Stomach (tissue), 9 donors: Measurements from ENCODE around the gene PAQR5. TPM values are rescaled to one million over a fixed set of nuclear protein-coding genes. Genes with fewer than 3 reads are reported as not detected.
A peak's percentile ranks its signal among the peaks of the same experiment; 100 is the strongest.

Experiments used
- DNase-seq, 2 donors: peaks; one replicate each; pipeline versions ENCODE4 v3.0.0 to v3.0.0-alpha.2; 2013 to 2019
- H3K27ac ChIP-seq, 5 donors: fragments of 200-600 bp in 4 of 5; sonication (generic) in 4 of 5; one replicate each; pipeline ENCODE4 v1.5.1; 2013 to 2019; ENCODE audit warnings: mild to moderate bottlenecking in 1 of 5, moderate library complexity in 1 of 5
- H3K27me3 ChIP-seq, 3 donors: fragments of 200-600 bp; sonication (generic); one replicate each; pipeline ENCODE4 v1.5.1; 2017 to 2019; ENCODE audit warnings: mixed run types in 1 of 3
- H3K36me3 ChIP-seq, 4 donors: fragments of 200-600 bp; sonication (generic); 1 replicate in 3 of 4; 2 replicates in 1 of 4; pipeline ENCODE4 v1.5.1; 2016 to 2019
- H3K4me1 ChIP-seq, 4 donors: fragments of 200-600 bp; sonication (generic); one replicate each; pipeline ENCODE4 v1.5.1; 2016 to 2019
- H3K4me3 ChIP-seq, 4 donors: fragments of 200-600 bp; sonication (generic) in 3 of 4; one replicate each; pipeline ENCODE4 v1.5.1; 2016 to 2019; ENCODE audit warnings: mild to moderate bottlenecking in 1 of 4
- H3K9me3 ChIP-seq, 4 donors: fragments of 200-600 bp; sonication (generic); one replicate each; pipeline ENCODE4 v1.5.1; 2016 to 2019
- EP300 ChIP-seq: sonication (generic); formaldehyde crosslinking; IDR thresholded peaks from one replicate; pipeline ENCODE4 v1.6.1; 2017; ENCODE audit warnings: antibody characterized with exemption
- POLR2A ChIP-seq, 4 donors: fragments of 450-650 bp; IDR thresholded peaks; one replicate each; pipeline ENCODE4 v1.6.1; 2016; ENCODE audit warnings: antibody characterized with exemption in 4 of 4, control low read depth in 2 of 4, mild to moderate bottlenecking in 1 of 4, moderate library complexity in 1 of 4
- POLR2AphosphoS5 ChIP-seq, 3 donors: sonication (generic); formaldehyde crosslinking; IDR thresholded peaks; one replicate each; pipeline ENCODE4 v1.6.1; 2016; ENCODE audit warnings: antibody characterized with exemption in 3 of 3
- WGBS, 5 donors: extraction: QIAGEN DNeasy Blood & Tissue Kit in 3 of 5; methylation state at CpG; one replicate each; pipeline versions ENCODE4 v1.1.5 to v1.1.7; 2013 to 2018; 5-methylcytosine and 5-hydroxymethylcytosine counted together
- intact Hi-C: fragments of 100-400 bp; cut with DNase I; formaldehyde crosslinking; loops from one replicate; pipeline ENCODE4 v1.15.1; 2023; ENCODE audit warnings: low total_unique reads
- polyA plus RNA-seq, 3 donors: library from polyadenylated mRNA; stranded (reverse); fragments of 200-250 nt; gene quantifications; one replicate each; pipeline ENCODE4 v1.2.3, GENCODE V29; 2013
- total RNA-seq, 5 donors: library from RNA; depleted of rRNA; stranded (reverse); fragments of >200 nt; gene quantifications; one replicate each; pipeline versions ENCODE4 v1.1.0 to v1.2.3, GENCODE V29; 2014 to 2016
- TF ChIP-seq, protein P1 (sequence below), 7 experiments: fragments of 450-650 bp in 4 of 7; fragments of 200-600 bp in 3 of 7; sonication (generic) in 3 of 7; IDR thresholded peaks; one replicate each; pipeline ENCODE4 v1.5.1; 2016 to 2019; ENCODE audit warnings: antibody characterized with exemption in 7 of 7, control low read depth in 2 of 7, mild to moderate bottlenecking in 1 of 7
- donor health status: healthy with polysubstance abuse.
- donor health status: Bipolar disorder and iron deficiency.
- donor health status: healthy.

PAQR5 gene
- total and polyA plus RNA-seq, 8 donors, result 3.6 to 37.9 (median 7.5) TPM; not detected in 1

DNA sequence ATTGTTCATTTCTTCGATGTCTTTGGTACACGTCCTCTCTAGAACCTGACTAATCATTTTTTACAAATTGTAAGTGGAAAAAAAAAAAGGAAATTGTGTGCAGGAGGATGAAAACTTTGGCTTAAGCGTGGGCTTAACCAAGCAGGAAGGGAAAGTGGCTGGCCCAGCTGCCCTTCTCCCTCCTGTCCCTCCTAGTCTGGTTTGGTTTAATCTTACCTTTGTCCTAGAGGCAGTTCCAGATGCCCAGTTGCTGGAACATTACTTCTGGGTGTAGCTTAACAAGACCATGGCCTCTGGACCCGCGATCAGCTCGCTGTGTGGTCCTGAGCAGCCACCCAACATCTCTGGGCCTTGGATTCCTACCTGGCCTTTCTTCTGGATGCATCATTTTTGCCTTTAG is 15.4 kb downstream of the PAQR5 start:
- 78 to 95% (median 83%) methylated on average over 6 of the region's 6 CpGs for WGBS, 5 donors
- intact Hi-C loops, result no loop called here
- Histone ChIP-seq H3K27me3 (no peaks in the 10 kb centered on the region), H3K9me3 (no peaks in the 10 kb centered on the region), H3K4me3 (no peak overlapping the region), H3K27ac (peak overlapping the region in 1 of 5 donors; percentile 32), H3K36me3 (no peaks in the 10 kb centered on the region), H3K4me1 (peaks cover 0 to 8% (median 0%) of the 10 kb centered on the region in 4 donors)
- DNase-seq, result no peak
- TF ChIP-seq POLR2AphosphoS5 (IDR thresholded peaks at IDR 0.05), result no peak
- TF ChIP-seq, protein P1, sequence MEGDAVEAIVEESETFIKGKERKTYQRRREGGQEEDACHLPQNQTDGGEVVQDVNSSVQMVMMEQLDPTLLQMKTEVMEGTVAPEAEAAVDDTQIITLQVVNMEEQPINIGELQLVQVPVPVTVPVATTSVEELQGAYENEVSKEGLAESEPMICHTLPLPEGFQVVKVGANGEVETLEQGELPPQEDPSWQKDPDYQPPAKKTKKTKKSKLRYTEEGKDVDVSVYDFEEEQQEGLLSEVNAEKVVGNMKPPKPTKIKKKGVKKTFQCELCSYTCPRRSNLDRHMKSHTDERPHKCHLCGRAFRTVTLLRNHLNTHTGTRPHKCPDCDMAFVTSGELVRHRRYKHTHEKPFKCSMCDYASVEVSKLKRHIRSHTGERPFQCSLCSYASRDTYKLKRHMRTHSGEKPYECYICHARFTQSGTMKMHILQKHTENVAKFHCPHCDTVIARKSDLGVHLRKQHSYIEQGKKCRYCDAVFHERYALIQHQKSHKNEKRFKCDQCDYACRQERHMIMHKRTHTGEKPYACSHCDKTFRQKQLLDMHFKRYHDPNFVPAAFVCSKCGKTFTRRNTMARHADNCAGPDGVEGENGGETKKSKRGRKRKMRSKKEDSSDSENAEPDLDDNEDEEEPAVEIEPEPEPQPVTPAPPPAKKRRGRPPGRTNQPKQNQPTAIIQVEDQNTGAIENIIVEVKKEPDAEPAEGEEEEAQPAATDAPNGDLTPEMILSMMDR (IDR thresholded peaks at IDR 0.05), result no peak
- no peak for TF ChIP-seq EP300
- no peak for TF ChIP-seq POLR2A (IDR thresholded peaks at IDR 0.05)

DNA sequence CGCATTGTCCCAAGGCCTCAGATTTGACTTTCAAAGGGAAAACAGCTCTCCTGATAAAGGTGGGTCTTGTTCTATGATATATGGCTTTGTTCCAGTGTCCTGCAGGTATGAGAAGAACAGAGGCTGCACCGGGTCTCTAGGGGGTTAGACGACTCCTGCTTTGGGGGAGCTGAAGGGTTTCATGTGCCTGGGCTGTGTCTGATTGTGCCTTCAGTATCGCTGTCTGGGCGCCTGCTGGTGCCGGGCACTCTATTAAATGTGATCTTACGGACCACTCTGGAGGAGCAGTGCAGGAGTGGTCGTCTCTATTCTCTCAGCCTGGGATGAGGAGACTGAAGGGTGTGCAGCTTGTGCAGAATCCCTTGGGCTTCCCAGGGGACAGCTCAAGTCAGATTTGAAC is 16.0 kb downstream of the PAQR5 start:
- intact Hi-C loops, result no loop called here
- TF ChIP-seq POLR2AphosphoS5 (IDR thresholded peaks at IDR 0.05) (no peak), POLR2A (IDR thresholded peaks at IDR 0.05) (no peak)
- TF ChIP-seq, protein P1 (IDR thresholded peaks at IDR 0.05), result no peak
- no peak overlapping the region for H3K27ac ChIP-seq

DNA sequence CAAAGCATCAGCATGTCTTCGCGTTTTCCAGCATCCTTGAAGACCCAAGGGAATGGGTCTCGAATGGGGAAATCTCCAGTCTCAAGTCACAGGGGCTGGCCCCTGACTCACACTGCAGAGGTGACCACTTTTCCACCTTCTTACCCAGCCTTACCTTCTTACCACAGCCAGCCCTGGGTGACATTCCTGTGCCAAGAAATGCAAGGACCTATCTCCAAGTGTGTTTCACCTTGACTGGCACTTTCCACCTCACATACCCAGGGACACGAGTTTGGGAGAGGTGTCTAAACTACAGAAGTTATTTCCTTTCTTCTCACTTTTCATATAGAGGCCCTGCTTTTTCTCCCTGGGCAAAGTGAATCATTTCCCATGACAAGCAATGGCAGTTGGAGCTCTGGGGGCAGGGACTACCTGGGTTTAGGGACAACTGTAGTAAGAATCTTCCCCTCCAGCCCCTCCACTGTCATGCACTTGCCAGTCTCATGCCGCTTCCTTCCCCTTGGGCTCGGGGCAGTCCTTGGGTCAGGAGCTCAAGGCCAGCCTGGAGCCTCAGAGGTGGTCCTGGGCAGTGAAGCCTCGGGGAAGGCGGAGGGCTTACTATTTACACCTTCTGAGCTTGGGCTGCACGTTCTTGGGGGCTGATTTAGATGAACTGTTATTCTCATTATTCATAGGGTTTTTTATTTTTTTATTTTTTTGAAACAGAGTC is 16.8 kb downstream of the PAQR5 start:
- TF ChIP-seq POLR2A (IDR thresholded peaks at IDR 0.05) (no peak), POLR2AphosphoS5 (IDR thresholded peaks at IDR 0.05) (no peak), EP300 (no peak)
- TF ChIP-seq, protein P1 (IDR thresholded peaks at IDR 0.05), result no peak
- 79 to 89% (median 84%) methylated on average over 9 of the region's 9 CpGs for WGBS, 5 donors
- Histone ChIP-seq H3K27ac (peak overlapping the region in 1 of 5 donors; percentile 9), H3K36me3 (no peaks in the 10 kb centered on the region), H3K27me3 (no peaks in the 10 kb centered on the region), H3K4me3 (no peak overlapping the region), H3K9me3 (no peaks in the 10 kb centered on the region), H3K4me1 (peaks cover 0 to 8% (median 0%) of the 10 kb centered on the region in 4 donors)
- no peak for DNase-seq
- intact Hi-C loops, result no loop called here

More for the DNA sequence above, 16.0 kb downstream of the PAQR5 start:
- Histone ChIP-seq H3K4me1 (peaks cover 0 to 8% (median 0%) of the 10 kb centered on the region in 4 donors), H3K9me3 (no peaks in the 10 kb centered on the region), H3K27me3 (no peaks in the 10 kb centered on the region), H3K4me3 (no peak overlapping the region), H3K36me3 (no peaks in the 10 kb centered on the region)
- WGBS, 5 donors, result 77 to 89% (median 82%) methylated on average over 8 of the region's 8 CpGs
- no peak for DNase-seq

DNA sequence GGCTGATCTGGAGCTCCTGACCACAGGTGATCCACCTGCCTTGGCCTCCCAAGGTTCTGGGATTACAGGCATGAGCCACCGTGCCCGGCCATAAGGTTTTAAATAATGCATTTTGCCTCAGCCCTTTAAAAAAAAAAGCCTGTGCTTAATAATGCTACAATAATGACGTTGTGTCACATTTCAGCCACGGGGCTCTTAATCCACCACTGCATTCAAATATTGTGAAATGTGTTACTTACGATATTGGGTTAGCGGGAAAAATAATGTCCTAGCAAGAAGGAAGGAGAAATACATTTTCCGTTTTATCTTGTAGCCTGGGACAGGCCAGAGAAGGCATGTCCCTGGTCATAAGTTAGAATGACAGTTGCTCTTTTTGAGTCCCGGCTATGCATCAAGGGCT is 17.6 kb downstream of the PAQR5 start:
- peaks cover 0 to 8% (median 0%) of the 10 kb centered on the region in 4 donors for H3K4me1 ChIP-seq
- no peaks in the 10 kb centered on the region for H3K36me3 ChIP-seq
- no peak for TF ChIP-seq POLR2A (IDR thresholded peaks at IDR 0.05)
- TF ChIP-seq EP300, result no peak
- TF ChIP-seq, protein P1 (IDR thresholded peaks at IDR 0.05), result no peak
- no peak for TF ChIP-seq POLR2AphosphoS5 (IDR thresholded peaks at IDR 0.05)
- H3K4me3 ChIP-seq, result no peak overlapping the region
- H3K9me3 ChIP-seq, result no peaks in the 10 kb centered on the region
- intact Hi-C loops, result no loop called here
- no peak for DNase-seq
- no peaks in the 10 kb centered on the region for H3K27me3 ChIP-seq
- no peak overlapping the region for H3K27ac ChIP-seq
- 85 to 93% (median 88%) methylated on average over 8 of the region's 8 CpGs for WGBS, 5 donors
